NB4 (cell line): Measurements from ENCODE around the gene RXRA.

Experiments used
- DNase-seq: peaks from one replicate; pipeline ENCODE4 v3.0.0; 2010; ENCODE audit warnings: low read depth
- H3K4me3 ChIP-seq: one replicate; pipeline ENCODE4 v1.5.1; 2011; ENCODE audit warnings: mild to moderate bottlenecking, low read depth, low read length, moderate library complexity
- MYC ChIP-seq: IDR thresholded peaks from 2 replicates; pipeline ENCODE4 v1.6.1; 2011; ENCODE audit warnings: low read depth, low read length
- POLR2A ChIP-seq: IDR thresholded peaks from 2 replicates; pipeline ENCODE4 v1.6.1; 2011; ENCODE audit warnings: mild to moderate bottlenecking; ENCODE audit not compliant: insufficient read length; ENCODE audit errors: extremely low read depth
- TF ChIP-seq, protein P1 (sequence below): IDR thresholded peaks from one replicate; pipeline ENCODE4 v1.5.1; 2012; ENCODE audit warnings: low read depth, low read length
- TF ChIP-seq, protein P2 (sequence below): IDR thresholded peaks from 2 replicates; pipeline ENCODE4 v1.6.1; 2011; ENCODE audit warnings: low read depth, low read length

Gene RXRA

DNA sequence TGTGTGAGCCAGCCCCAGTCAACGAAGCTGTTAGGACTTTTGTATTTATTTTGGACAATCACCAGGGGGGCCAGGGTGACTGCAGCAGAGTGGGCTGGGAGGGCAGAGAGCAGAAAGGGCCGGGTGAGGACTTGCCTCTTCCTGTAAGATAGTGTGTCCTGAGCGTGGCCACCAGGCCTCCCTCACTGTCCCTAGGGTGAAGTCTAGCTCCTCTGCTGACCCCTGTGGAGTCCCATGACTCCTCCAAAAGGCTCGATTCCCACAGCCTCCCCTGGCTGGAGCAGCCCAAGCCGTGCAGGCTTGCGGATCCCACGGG lies 147.8 kb downstream of the RXRA start:
- TF ChIP-seq MYC (no peak), POLR2A (no peak)
- TF ChIP-seq, protein P1, sequence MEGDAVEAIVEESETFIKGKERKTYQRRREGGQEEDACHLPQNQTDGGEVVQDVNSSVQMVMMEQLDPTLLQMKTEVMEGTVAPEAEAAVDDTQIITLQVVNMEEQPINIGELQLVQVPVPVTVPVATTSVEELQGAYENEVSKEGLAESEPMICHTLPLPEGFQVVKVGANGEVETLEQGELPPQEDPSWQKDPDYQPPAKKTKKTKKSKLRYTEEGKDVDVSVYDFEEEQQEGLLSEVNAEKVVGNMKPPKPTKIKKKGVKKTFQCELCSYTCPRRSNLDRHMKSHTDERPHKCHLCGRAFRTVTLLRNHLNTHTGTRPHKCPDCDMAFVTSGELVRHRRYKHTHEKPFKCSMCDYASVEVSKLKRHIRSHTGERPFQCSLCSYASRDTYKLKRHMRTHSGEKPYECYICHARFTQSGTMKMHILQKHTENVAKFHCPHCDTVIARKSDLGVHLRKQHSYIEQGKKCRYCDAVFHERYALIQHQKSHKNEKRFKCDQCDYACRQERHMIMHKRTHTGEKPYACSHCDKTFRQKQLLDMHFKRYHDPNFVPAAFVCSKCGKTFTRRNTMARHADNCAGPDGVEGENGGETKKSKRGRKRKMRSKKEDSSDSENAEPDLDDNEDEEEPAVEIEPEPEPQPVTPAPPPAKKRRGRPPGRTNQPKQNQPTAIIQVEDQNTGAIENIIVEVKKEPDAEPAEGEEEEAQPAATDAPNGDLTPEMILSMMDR = no peak
- TF ChIP-seq, protein P2, sequence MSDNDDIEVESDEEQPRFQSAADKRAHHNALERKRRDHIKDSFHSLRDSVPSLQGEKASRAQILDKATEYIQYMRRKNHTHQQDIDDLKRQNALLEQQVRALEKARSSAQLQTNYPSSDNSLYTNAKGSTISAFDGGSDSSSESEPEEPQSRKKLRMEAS = no peak
- DNase-seq = no peak
- no peak overlapping the region for H3K4me3 ChIP-seq

DNA sequence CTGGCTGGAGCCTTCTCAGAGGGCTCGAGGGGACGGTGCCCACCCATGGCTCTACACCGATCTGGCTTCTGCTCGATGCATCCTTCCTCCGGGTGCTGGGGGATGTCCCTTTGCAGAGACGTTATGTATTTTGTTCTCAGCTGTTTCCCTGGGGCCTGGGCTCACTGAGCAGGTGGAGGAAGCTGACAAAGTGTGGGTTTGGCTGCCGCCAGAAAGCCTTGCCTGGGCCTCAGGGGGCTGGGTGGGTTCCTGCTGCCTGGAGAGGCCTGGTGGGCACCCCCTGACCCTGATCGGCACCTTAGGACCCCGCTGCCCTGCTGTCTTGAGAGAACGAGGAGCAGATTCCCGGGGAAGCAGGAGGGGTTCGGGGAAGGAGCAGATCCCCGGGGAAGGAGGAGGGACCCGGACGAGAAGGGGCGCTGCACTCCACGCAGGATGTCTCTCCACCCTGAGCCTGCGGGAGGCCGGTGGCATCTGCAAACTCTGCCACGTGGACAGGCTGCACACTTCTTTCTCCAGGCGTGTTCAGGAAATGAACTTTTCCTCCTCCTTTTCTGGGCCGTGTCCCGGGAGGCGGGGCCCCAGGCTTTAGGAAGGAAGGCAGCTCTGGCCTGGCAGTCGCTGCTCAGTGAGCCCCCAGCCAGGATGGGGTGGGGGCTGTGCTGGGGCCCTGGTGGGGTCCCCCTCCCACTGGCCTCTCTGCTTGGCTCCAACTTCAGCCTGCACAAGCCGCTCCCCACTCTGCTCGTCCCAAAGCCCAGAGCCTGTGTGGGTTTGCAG lies 148.9 kb downstream of the RXRA start:
- TF ChIP-seq POLR2A = no peak
- TF ChIP-seq, protein P1 = no peak
- TF ChIP-seq, protein P2 = no peak
- TF ChIP-seq MYC = no peak
- no peak for DNase-seq

DNA sequence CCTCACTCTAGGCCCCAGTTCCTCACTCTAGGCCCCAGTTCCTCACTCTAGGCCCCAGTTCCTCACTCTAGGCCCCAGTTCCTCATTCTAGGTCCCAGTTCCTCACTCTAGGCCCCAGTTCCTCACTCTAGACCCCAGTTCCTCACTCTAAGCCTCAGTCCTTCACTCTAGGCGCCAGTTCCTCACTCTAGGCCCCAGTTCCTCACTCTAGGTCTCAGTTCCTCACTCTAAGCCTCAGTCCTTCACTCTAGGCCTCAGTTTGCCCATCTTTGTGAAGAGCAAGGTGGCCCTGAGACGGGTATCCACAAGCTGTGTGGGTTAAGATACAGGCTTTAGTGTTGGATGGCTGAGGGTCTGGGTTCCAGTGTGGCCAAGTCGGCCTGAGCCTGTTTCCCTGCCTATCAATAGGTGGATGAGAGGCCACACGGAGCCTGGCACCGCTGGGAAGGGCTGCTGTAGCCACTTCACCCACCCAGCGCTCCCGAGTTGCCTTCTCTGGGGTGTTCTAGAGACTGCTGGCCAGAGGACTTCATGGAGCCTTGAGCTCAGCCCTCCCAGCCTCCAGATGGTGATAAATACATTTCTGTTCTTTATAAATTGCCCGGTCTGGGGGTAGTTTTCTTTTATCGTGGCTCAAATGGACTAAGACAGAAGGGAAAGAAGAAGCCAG lies 150.2 kb downstream of the RXRA start:
- TF ChIP-seq, protein P2 = no peak
- TF ChIP-seq, protein P1 = no peak
- TF ChIP-seq MYC = no peak
- no peak for TF ChIP-seq POLR2A
- DNase-seq = no peak

More for the DNA sequence above, 148.9 kb downstream of the RXRA start:
- H3K4me3 ChIP-seq = no peak overlapping the region

DNA sequence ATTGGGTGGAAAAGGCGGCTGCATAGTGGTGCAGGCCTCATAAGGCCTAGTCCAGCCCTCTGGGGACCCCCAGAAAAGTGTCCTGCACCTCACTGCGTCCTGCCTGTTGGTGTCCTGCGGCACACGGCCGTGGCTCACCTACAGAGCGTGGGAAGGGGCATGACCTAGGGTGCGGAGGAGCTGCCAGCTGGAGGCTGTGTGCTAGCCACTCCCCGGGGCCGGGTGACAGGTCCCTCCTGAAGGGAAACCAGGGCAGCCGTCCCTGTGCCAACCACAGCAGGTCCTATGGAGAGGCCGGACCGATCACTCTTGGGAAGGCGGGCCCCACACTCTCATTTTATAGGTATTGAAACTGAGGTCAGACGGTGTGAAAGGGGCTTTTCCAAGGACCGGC lies 150.7 kb downstream of the RXRA start:
- no peak for TF ChIP-seq MYC
- TF ChIP-seq, protein P2 = no peak
- no peak overlapping the region for H3K4me3 ChIP-seq

More for the DNA sequence above, 150.2 kb downstream of the RXRA start:
- no peak overlapping the region for H3K4me3 ChIP-seq

DNA sequence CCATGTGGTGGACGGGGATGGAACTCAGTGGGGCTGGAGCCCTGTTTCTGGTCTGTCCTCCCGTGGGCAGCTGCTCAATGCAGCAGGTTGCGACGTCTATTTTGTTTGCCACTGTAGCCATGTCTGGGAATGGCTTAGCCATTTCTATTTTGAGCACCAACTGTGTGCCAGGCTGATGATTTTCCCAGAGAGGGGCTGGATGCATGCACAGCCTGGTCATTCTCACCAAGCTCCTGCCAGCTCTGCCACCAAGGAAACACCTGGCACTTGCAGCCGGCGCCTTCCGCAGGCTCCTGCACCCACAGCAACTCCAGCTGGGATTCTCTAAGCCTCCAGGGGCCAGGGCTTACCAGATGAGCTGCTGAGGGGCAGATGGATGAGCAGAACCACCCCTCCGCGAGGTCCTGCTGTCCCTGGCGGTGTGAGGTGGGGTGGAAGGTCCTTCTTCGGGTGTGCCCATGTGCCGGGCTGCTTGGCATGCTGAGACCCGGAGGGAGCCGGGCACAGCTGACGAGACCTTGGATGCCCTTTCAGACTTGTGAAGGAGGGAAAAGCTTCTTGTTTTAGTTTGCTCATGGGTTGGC lies 151.2 kb downstream of the RXRA start:
- TF ChIP-seq MYC (no peak), POLR2A (no peak)
- TF ChIP-seq, protein P1 = no peak
- TF ChIP-seq, protein P2 = no peak
- H3K4me3 ChIP-seq = no peak overlapping the region
- no peak for DNase-seq

More for the DNA sequence above, 150.7 kb downstream of the RXRA start:
- DNase-seq = no peak

DNA sequence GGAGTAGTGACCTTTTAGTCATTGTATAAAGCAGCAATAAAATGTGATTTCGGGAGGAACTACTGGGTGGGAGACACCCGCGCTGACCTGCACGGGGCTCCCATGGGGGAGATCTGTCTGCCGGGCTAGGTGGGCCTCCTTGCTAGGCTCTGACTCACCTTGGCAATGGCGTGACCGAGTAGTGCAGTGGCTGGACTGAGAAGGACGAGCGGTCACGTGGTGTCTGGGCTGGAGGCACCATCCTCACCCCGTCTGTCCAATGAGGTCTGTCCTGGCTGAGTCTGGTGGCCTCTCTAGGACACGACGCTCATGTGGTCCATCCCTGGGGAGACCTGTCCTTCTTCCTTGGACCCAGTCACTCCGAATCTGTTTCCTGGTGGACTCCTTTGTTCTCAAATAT lies 151.7 kb downstream of the RXRA start:
- DNase-seq = no peak
- H3K4me3 ChIP-seq = no peak overlapping the region
- no peak for TF ChIP-seq MYC
- TF ChIP-seq, protein P1 = no peak
- no peak for TF ChIP-seq POLR2A
- TF ChIP-seq, protein P2 = no peak
